Stimulated activated CD4-positive, alpha-beta T cell treated with anti-CD3 and anti-CD28 coated beads, Interleukin-4, amount 100 ng/mL, for 4 hours (primary cell): ENCODE data around the gene SRGAP2C.
"Not testable (repeated sequence)": the region's sequence is repeated elsewhere in the genome, so short reads cannot be mapped to it uniquely, and the experiment has no call there.

Source experiments
- DNase-seq, 2 experiments: peaks; one replicate each; pipeline ENCODE4 v3.0.0-alpha.2; 2020

SRGAP2C gene

GRCh38 chr1:121281480-121281879 lies 96.7 kb downstream of the SRGAP2C start:
- DNase-seq = not testable (repeated sequence)

- DNase-seq = not testable (repeated sequence)
Measured at GRCh38 chr1:121283587-121284180, 98.9 kb downstream of the SRGAP2C start.

- not testable (repeated sequence) for DNase-seq
Measured at GRCh38 chr1:121292590-121292989, 107.8 kb downstream of the SRGAP2C start.

- not testable (repeated sequence) for DNase-seq
Measured at GRCh38 chr1:121293263-121294204, 108.8 kb downstream of the SRGAP2C start.

- DNase-seq = not testable (repeated sequence)
Measured at GRCh38 chr1:121294205-121294570, 109.4 kb downstream of the SRGAP2C start.

GRCh38 chr1:121296563-121296962 lies 111.8 kb downstream of the SRGAP2C start:
- not testable (repeated sequence) for DNase-seq

GRCh38 chr1:121298529-121298928 lies 113.8 kb downstream of the SRGAP2C start:
- DNase-seq = not testable (repeated sequence)

- DNase-seq = not testable (repeated sequence)
Measured at GRCh38 chr1:121299514-121300149, 114.9 kb downstream of the SRGAP2C start.

GRCh38 chr1:121301876-121302275 lies 117.1 kb downstream of the SRGAP2C start:
- not testable (repeated sequence) for DNase-seq

- not testable (repeated sequence) for DNase-seq
Measured at GRCh38 chr1:121307759-121308158, 123.0 kb downstream of the SRGAP2C start.

GRCh38 chr1:121315509-121315908 lies 130.7 kb downstream of the SRGAP2C start:
- DNase-seq = not testable (repeated sequence)

GRCh38 chr1:121316081-121316480 lies 131.3 kb downstream of the SRGAP2C start:
- not testable (repeated sequence) for DNase-seq

- not testable (repeated sequence) for DNase-seq
Measured at GRCh38 chr1:121317491-121318468, 133.0 kb downstream of the SRGAP2C start.

- DNase-seq = not testable (repeated sequence)
Measured at GRCh38 chr1:121318687-121319086, 133.9 kb downstream of the SRGAP2C start.

GRCh38 chr1:121321660-121322059 lies 136.9 kb downstream of the SRGAP2C start:
- DNase-seq = not testable (repeated sequence)

GRCh38 chr1:121324726-121325125 lies 140.0 kb downstream of the SRGAP2C start:
- not testable (repeated sequence) for DNase-seq

GRCh38 chr1:121332141-121332540 lies 147.4 kb downstream of the SRGAP2C start:
- not testable (repeated sequence) for DNase-seq

GRCh38 chr1:121332599-121333562 lies 148.1 kb downstream of the SRGAP2C start:
- DNase-seq = not testable (repeated sequence)

GRCh38 chr1:121337958-121338357 lies 153.2 kb downstream of the SRGAP2C start:
- not testable (repeated sequence) for DNase-seq

GRCh38 chr1:121339611-121340010 lies 154.8 kb downstream of the SRGAP2C start:
- DNase-seq = not testable (repeated sequence)
